HEK293 (cell line): ENCODE results near the gene FFAR2.
"Not testable (repeated sequence)": the region's sequence is repeated elsewhere in the genome, so short reads cannot be mapped to it uniquely, and the experiment has no call there.

Experiments used
- CTCF ChIA-PET: fragments of 350-600 bp; formaldehyde crosslinking; extraction: SDS; loops from one replicate; lab custom pipeline; 2021; ENCODE audit warnings: antibody characterized with exemption; lab: Yijun Ruan, JAX
- POLR2A ChIA-PET: fragments of 300-600 bp; formaldehyde crosslinking; extraction: SDS; loops from one replicate; lab custom pipeline; 2020; ENCODE audit warnings: antibody characterized with exemption, inconsistent platforms; lab: Yijun Ruan, JAX
- H3K27ac ChIP-seq: fragments of 200-500 bp; sonication (Bioruptor generic); 2 replicates; pipeline ENCODE4 v1.5.1; 2014; ENCODE audit warnings: low read depth, low read length, control low read depth, inconsistent platforms; ENCODE audit errors: extremely low read depth
- H3K36me3 ChIP-seq, 2 experiments: fragments of 200-500 bp in 1 of 2; sonication (Bioruptor generic) in 1 of 2; 1 replicate in 1 of 2; 2 replicates in 1 of 2; pipeline ENCODE4 v1.5.1; 2014 to 2017; ENCODE audit warnings: inconsistent platforms in 2 of 2, low read length in 2 of 2; ENCODE audit not compliant: control insufficient read depth in 2 of 2, insufficient read depth in 1 of 2
- H3K4me1 ChIP-seq: fragments of 200-500 bp; sonication (Bioruptor generic); 2 replicates; pipeline ENCODE4 v1.5.1; 2014; ENCODE audit warnings: mild to moderate bottlenecking, low read length, inconsistent platforms; ENCODE audit not compliant: control insufficient read depth, insufficient read depth
- H3K4me3 ChIP-seq: 2 replicates; pipeline ENCODE4 v1.5.1; 2011; ENCODE audit warnings: low read depth, mild to moderate bottlenecking, control low read depth, low read length, moderate library complexity
- H3K9me3 ChIP-seq: fragments of 200-500 bp; sonication (Bioruptor generic); 2 replicates; pipeline ENCODE4 v1.5.1; 2014; ENCODE audit warnings: low read depth, low read length, inconsistent platforms; ENCODE audit not compliant: control insufficient read depth, insufficient read depth
- BCL6B ChIP-seq: fragments of 450-650 bp; formaldehyde crosslinking; IDR thresholded peaks from 2 replicates; pipeline ENCODE4 v1.5.1; 2017; ENCODE audit warnings: missing biosample characterization, missing genetic modification characterization
- GLI2 ChIP-seq: fragments of 450-650 bp; formaldehyde crosslinking; IDR thresholded peaks from 2 replicates; pipeline ENCODE4; 2017; ENCODE audit warnings: missing biosample characterization, missing genetic modification characterization, low read depth, borderline replicate concordance
- MZF1 ChIP-seq: fragments of 450-650 bp; formaldehyde crosslinking; IDR thresholded peaks from 2 replicates; pipeline ENCODE4 v1.5.1; 2017; ENCODE audit warnings: missing biosample characterization, missing genetic modification characterization, borderline replicate concordance
- OSR2 ChIP-seq: fragments of 450-650 bp; formaldehyde crosslinking; IDR thresholded peaks from 2 replicates; pipeline ENCODE4 v1.5.1; 2016; ENCODE audit warnings: missing biosample characterization, missing genetic modification characterization
- PRDM1 ChIP-seq: fragments of 450-650 bp; formaldehyde crosslinking; IDR thresholded peaks from 2 replicates; pipeline ENCODE4; 2016; ENCODE audit warnings: missing biosample characterization, missing genetic modification characterization
- ZBTB1 ChIP-seq: fragments of 450-650 bp; formaldehyde crosslinking; IDR thresholded peaks from 2 replicates; pipeline ENCODE4 v1.5.1; 2016; ENCODE audit warnings: missing biosample characterization, missing genetic modification characterization
- ZFP37 ChIP-seq: fragments of 450-650 bp; formaldehyde crosslinking; IDR thresholded peaks from 2 replicates; pipeline ENCODE4 v1.5.1; 2016; ENCODE audit warnings: missing biosample characterization, missing genetic modification characterization
- ZNF112 ChIP-seq: fragments of 450-650 bp; formaldehyde crosslinking; IDR thresholded peaks from 2 replicates; pipeline ENCODE4 v1.5.0; 2017; ENCODE audit warnings: missing biosample characterization, missing genetic modification characterization
- ZNF138 ChIP-seq: fragments of 450-650 bp; formaldehyde crosslinking; IDR thresholded peaks from 2 replicates; pipeline ENCODE4 v1.5.1; 2016; ENCODE audit warnings: missing biosample characterization, missing genetic modification characterization, borderline replicate concordance
- ZNF175 ChIP-seq: fragments of 450-650 bp; formaldehyde crosslinking; IDR thresholded peaks from 2 replicates; pipeline ENCODE4 v1.5.1; 2016; ENCODE audit warnings: missing biosample characterization, missing genetic modification characterization
- ZNF341 ChIP-seq: fragments of 450-650 bp; formaldehyde crosslinking; IDR thresholded peaks from 2 replicates; pipeline ENCODE4; 2016; ENCODE audit warnings: low read depth, missing biosample characterization, missing genetic modification characterization
- ZNF426 ChIP-seq: fragments of 450-650 bp; formaldehyde crosslinking; IDR thresholded peaks from 2 replicates; pipeline ENCODE4 v1.5.1; 2017; ENCODE audit warnings: missing biosample characterization, missing genetic modification characterization, mild to moderate bottlenecking, inconsistent platforms, moderate library complexity
- ZNF501 ChIP-seq: fragments of 450-650 bp; formaldehyde crosslinking; IDR thresholded peaks from 2 replicates; pipeline ENCODE4 v1.5.1; 2016; ENCODE audit warnings: missing biosample characterization, missing genetic modification characterization
- ZNF530 ChIP-seq: fragments of 450-650 bp; formaldehyde crosslinking; IDR thresholded peaks from 2 replicates; pipeline ENCODE4 v1.5.1; 2016; ENCODE audit warnings: low read depth, missing biosample characterization, missing genetic modification characterization
- ZNF561 ChIP-seq: fragments of 450-650 bp; IDR thresholded peaks from 2 replicates; pipeline ENCODE4 v1.5.1; 2018; ENCODE audit warnings: missing biosample characterization, missing genetic modification characterization, borderline replicate concordance
- ZNF623 ChIP-seq: fragments of 450-650 bp; formaldehyde crosslinking; IDR thresholded peaks from 2 replicates; pipeline ENCODE4 v1.5.1; 2016; ENCODE audit warnings: missing biosample characterization, missing genetic modification characterization
- ZNF639 ChIP-seq: fragments of 450-650 bp; formaldehyde crosslinking; IDR thresholded peaks from 2 replicates; pipeline ENCODE4 v1.5.1; 2016; ENCODE audit warnings: missing biosample characterization, missing genetic modification characterization
- TF ChIP-seq, protein P1 (sequence below): fragments of 450-650 bp; formaldehyde crosslinking; IDR thresholded peaks from 2 replicates; pipeline ENCODE4 v1.5.1; 2016; ENCODE audit warnings: missing biosample characterization, missing genetic modification characterization, borderline replicate concordance
- TF ChIP-seq, protein P2 (sequence below): fragments of 450-650 bp; formaldehyde crosslinking; conservative IDR thresholded peaks from 2 replicates; pipeline ENCODE4 v1.5.1; 2016; ENCODE audit warnings: low read depth, missing biosample characterization, missing genetic modification characterization
- TF ChIP-seq, protein P3 (sequence below): fragments of 450-650 bp; formaldehyde crosslinking; IDR thresholded peaks from 2 replicates; pipeline ENCODE4 v1.5.1; 2016; ENCODE audit warnings: missing biosample characterization, missing genetic modification characterization

FFAR2 gene

DNA sequence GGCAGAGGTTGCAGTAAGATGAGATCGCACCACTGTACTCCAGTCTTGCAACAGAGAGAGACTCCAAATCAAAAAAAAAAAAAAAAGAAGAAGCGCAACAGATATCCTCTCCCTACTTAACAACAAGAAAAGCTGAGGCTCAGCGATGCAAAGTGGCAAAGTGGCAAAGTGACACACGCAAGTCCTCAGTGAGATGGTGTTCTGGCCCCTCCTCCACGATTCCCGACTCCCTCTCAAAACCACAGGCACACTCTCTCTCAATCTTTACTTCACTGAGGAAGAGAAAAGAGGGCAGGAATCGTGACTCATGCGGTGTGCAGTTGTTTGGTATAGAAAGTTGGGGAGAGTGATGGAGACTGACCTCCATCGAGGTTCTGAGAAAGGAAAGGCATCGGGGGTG, 12.6 kb downstream of the FFAR2 start:
- POLR2A ChIA-PET: no interaction called here
- Histone ChIP-seq H3K4me1 (no peaks in the 10 kb centered on the region), H3K36me3 (no peaks in the 10 kb centered on the region; a peak in 1 of 3 replicates), H3K9me3 (no peaks in the 10 kb centered on the region; the same call in 1 of the 2 replicates), H3K4me3 (no peak overlapping the region), H3K27ac (no peak overlapping the region)
- CTCF ChIA-PET: interaction anchor here (0.8 to 4.1 kb wide), 6 partner anchors 8 to 108 kb away, joined by 3 to 28 read pairs (median 6); no protein-coding TSS in a partner anchor
- TF ChIP-seq PRDM1 (tag by site-specific recombination) (peak; percentile 78), OSR2 (no peak), BCL6B (tag by site-specific recombination) (no peak)
- TF ChIP-seq, all 188 proteins: peak for 1

GRCh38 chr19:35461060-35461459, 13.0 kb downstream of the FFAR2 start:
- Histone ChIP-seq H3K36me3 (no peaks in the 10 kb centered on the region; a peak in 1 of 3 replicates), H3K4me1 (no peaks in the 10 kb centered on the region), H3K4me3 (no peak overlapping the region), H3K9me3 (no peaks in the 10 kb centered on the region; the same call in 1 of the 2 replicates), H3K27ac (no peak overlapping the region)
- CTCF ChIA-PET: interaction anchor here (0.8 to 4.1 kb wide), 6 partner anchors 8 to 108 kb away, joined by 3 to 28 read pairs (median 6); no protein-coding TSS in a partner anchor
- POLR2A ChIA-PET: no interaction called here
- TF ChIP-seq ZNF175 (tag by site-specific recombination) (no peak), ZNF112 (tag by site-specific recombination) (no peak), ZNF561 (tag by site-specific recombination) (no peak)

DNA sequence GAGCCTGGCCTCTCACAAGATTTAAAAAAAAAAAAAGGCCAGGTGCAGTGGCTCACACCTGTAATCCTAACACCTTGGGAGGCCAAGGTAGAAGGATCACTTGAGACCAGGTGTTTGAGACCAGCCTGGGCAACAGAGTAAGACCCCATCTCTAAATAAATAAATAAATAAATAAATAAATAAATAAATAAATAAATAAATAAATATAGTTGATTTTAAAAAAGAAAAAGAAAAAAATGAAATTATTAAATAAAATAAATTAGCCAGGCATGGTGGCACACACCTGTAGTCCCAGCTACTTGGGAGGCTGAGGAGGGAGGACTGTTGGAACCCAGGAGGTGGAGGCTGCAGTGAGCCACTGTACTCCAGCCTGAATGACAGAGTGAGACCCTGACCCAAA, 13.7 kb downstream of the FFAR2 start:
- H3K27ac ChIP-seq, POLR2A ChIA-PET, H3K36me3 ChIP-seq, H3K4me3 ChIP-seq, H3K4me1 ChIP-seq, H3K9me3 ChIP-seq: not testable (repeated sequence)
- CTCF ChIA-PET: interaction anchor here (0.6 to 3.7 kb wide), 5 partner anchors 16 to 1205 kb away, joined by 3 to 28 read pairs (median 5); no protein-coding TSS in a partner anchor
- 0 out of 2 replicates have a peak, but pooled peaks have one; percentile 68 for TF ChIP-seq ZNF138
- TF ChIP-seq ZFP37 (tag by site-specific recombination): peak; percentile 94
- TF ChIP-seq, protein P1, sequence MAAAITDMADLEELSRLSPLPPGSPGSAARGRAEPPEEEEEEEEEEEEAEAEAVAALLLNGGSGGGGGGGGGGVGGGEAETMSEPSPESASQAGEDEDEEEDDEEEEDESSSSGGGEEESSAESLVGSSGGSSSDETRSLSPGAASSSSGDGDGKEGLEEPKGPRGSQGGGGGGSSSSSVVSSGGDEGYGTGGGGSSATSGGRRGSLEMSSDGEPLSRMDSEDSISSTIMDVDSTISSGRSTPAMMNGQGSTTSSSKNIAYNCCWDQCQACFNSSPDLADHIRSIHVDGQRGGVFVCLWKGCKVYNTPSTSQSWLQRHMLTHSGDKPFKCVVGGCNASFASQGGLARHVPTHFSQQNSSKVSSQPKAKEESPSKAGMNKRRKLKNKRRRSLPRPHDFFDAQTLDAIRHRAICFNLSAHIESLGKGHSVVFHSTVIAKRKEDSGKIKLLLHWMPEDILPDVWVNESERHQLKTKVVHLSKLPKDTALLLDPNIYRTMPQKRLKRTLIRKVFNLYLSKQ: peak; percentile 88; the same call in 1 of the 2 replicates
- peak; percentile 73; the same call in 1 of the 2 replicates for TF ChIP-seq ZNF530 (tag by site-specific recombination)
- peak; percentile 92 for TF ChIP-seq ZNF623 (tag by site-specific recombination)
- 0 out of 2 replicates have a peak, but pooled peaks have one; percentile 76 for TF ChIP-seq ZNF501 (tag by site-specific recombination)
- peak; percentile 92 for TF ChIP-seq ZBTB1 (tag by site-specific recombination)
- peak; percentile 100 for TF ChIP-seq ZNF426
- peak; percentile 48; the same call in 1 of the 2 replicates for TF ChIP-seq ZNF341 (tag by site-specific recombination)
- peak; percentile 78 for TF ChIP-seq ZNF639
- TF ChIP-seq, protein P2, sequence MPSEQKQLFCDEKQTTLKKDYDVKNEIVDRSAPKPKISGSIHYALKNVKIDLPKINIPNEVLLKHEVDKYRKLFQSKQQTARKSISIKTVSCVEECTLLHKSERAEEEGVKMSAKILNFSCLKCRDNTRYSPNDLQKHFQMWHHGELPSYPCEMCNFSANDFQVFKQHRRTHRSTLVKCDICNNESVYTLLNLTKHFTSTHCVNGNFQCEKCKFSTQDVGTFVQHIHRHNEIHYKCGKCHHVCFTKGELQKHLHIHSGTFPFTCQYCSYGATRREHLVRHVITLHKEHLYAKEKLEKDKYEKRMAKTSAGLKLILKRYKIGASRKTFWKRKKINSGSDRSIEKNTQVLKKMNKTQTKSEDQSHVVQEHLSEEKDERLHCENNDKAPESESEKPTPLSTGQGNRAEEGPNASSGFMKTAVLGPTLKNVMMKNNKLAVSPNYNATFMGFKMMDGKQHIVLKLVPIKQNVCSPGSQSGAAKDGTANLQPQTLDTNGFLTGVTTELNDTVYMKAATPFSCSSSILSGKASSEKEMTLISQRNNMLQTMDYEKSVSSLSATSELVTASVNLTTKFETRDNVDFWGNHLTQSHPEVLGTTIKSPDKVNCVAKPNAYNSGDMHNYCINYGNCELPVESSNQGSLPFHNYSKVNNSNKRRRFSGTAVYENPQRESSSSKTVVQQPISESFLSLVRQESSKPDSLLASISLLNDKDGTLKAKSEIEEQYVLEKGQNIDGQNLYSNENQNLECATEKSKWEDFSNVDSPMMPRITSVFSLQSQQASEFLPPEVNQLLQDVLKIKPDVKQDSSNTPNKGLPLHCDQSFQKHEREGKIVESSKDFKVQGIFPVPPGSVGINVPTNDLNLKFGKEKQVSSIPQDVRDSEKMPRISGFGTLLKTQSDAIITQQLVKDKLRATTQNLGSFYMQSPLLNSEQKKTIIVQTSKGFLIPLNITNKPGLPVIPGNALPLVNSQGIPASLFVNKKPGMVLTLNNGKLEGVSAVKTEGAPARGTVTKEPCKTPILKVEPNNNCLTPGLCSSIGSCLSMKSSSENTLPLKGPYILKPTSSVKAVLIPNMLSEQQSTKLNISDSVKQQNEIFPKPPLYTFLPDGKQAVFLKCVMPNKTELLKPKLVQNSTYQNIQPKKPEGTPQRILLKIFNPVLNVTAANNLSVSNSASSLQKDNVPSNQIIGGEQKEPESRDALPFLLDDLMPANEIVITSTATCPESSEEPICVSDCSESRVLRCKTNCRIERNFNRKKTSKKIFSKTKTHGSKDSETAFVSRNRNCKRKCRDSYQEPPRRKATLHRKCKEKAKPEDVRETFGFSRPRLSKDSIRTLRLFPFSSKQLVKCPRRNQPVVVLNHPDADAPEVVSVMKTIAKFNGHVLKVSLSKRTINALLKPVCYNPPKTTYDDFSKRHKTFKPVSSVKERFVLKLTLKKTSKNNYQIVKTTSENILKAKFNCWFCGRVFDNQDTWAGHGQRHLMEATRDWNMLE (tag by site-specific recombination): peak; percentile 99
- peak; percentile 76; the same call in 1 of the 2 replicates for TF ChIP-seq MZF1 (tag by site-specific recombination)
- TF ChIP-seq, protein P3, sequence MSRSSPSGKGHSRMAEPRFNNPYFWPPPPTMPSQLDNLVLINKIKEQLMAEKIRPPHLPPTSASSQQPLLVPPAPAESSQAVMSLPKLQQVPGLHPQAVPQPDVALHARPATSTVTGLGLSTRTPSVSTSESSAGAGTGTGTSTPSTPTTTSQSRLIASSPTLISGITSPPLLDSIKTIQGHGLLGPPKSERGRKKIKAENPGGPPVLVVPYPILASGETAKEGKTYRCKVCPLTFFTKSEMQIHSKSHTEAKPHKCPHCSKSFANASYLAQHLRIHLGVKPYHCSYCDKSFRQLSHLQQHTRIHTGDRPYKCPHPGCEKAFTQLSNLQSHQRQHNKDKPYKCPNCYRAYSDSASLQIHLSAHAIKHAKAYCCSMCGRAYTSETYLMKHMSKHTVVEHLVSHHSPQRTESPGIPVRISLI (tag by site-specific recombination): 0 out of 2 replicates have a peak, but pooled peaks have one; percentile 23
- peak; percentile 53; the same call in 1 of the 2 replicates for TF ChIP-seq GLI2 (tag by site-specific recombination)
